ENCODE measurements around the gene NME7.
A peak's percentile ranks its signal among the peaks of the same experiment; 100 is the strongest.

The NME7 gene

GRCh38 chr1:169305948-169306347, 61.6 kb downstream of the NME7 start:
- no peak for TF ChIP-seq CTCF (IDR thresholded peaks at IDR 0.05; ENCODE audit: insufficient read depth, low read depth, low read length, missing control alignments)

GRCh38 chr1:169305356-169305755, 62.2 kb downstream of the NME7 start:
- no peak for DNase-seq (ENCODE audit: low read depth)
- TF ChIP-seq CTCF (IDR thresholded peaks at IDR 0.05; ENCODE audit: insufficient read depth, low read depth, low read length, missing control alignments) = no peak
- no peak overlapping the region for H3K4me3 ChIP-seq (ENCODE audit: low read length)

More at GRCh38 chr1:169305948-169306347, 61.6 kb downstream of the NME7 start:
- DNase-seq (ENCODE audit: low read depth) = no peak
- no peak overlapping the region for H3K4me3 ChIP-seq (ENCODE audit: low read length)

GRCh38 chr1:169300854-169301253, 66.7 kb downstream of the NME7 start:
- no peak for DNase-seq (ENCODE audit: low read depth)
- TF ChIP-seq CTCF (IDR thresholded peaks at IDR 0.05; ENCODE audit: insufficient read depth, low read depth, low read length, missing control alignments) = no peak
- H3K4me3 ChIP-seq (ENCODE audit: low read length) = no peak overlapping the region

- DNase-seq (ENCODE audit: low read depth) = no peak
- TF ChIP-seq CTCF (IDR thresholded peaks at IDR 0.05; ENCODE audit: insufficient read depth, low read depth, low read length, missing control alignments) = no peak
- no peak overlapping the region for H3K4me3 ChIP-seq (ENCODE audit: low read length)
Measured at GRCh38 chr1:169298441-169298840, 69.2 kb downstream of the NME7 start.

GRCh38 chr1:169295846-169296245, 71.8 kb downstream of the NME7 start:
- TF ChIP-seq CTCF (IDR thresholded peaks at IDR 0.05; ENCODE audit: insufficient read depth, low read depth, low read length, missing control alignments) = no peak
- no peak overlapping the region for H3K4me3 ChIP-seq (ENCODE audit: low read length)
- DNase-seq (ENCODE audit: low read depth) = no peak

GRCh38 chr1:169295425-169295824, 72.2 kb downstream of the NME7 start:
- DNase-seq (ENCODE audit: low read depth) = no peak
- no peak overlapping the region for H3K4me3 ChIP-seq (ENCODE audit: low read length)
- no peak for TF ChIP-seq CTCF (IDR thresholded peaks at IDR 0.05; ENCODE audit: insufficient read depth, low read depth, low read length, missing control alignments)

- no peak for TF ChIP-seq CTCF (IDR thresholded peaks at IDR 0.05; ENCODE audit: insufficient read depth, low read depth, low read length, missing control alignments)
- H3K4me3 ChIP-seq (ENCODE audit: low read length) = no peak overlapping the region
- DNase-seq (ENCODE audit: low read depth) = peak; percentile 2
Measured at GRCh38 chr1:169289016-169289415, 78.6 kb downstream of the NME7 start.

Data from epithelial cell of esophagus (primary cell).